ENCODE results near the gene SGIP1. TPM values are rescaled to one million over a fixed set of nuclear protein-coding genes. Genes with fewer than 3 reads are reported as not detected.

The SGIP1 gene
- total RNA-seq, 1 donor, result 180 TPM

DNA sequence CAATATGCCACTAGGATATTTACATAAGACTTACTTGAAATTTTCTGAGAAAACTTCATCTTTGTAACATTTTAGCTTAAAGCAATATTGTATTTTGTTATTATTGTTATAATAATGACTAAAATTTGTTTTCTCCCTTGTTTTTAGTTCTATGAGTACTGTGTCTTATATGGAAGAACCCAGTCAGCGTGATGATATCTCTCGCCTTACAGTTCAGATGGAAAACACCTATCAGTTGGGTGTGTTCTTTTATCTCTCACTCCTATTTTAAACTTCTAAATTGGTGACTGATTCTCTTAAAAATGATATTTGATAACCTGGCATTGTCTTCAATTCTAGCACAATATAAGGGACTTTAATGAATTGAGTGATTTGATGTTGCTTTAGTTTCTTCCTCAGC, 236.3 kb downstream of the SGIP1 start:
- TF ChIP-seq, protein P1, sequence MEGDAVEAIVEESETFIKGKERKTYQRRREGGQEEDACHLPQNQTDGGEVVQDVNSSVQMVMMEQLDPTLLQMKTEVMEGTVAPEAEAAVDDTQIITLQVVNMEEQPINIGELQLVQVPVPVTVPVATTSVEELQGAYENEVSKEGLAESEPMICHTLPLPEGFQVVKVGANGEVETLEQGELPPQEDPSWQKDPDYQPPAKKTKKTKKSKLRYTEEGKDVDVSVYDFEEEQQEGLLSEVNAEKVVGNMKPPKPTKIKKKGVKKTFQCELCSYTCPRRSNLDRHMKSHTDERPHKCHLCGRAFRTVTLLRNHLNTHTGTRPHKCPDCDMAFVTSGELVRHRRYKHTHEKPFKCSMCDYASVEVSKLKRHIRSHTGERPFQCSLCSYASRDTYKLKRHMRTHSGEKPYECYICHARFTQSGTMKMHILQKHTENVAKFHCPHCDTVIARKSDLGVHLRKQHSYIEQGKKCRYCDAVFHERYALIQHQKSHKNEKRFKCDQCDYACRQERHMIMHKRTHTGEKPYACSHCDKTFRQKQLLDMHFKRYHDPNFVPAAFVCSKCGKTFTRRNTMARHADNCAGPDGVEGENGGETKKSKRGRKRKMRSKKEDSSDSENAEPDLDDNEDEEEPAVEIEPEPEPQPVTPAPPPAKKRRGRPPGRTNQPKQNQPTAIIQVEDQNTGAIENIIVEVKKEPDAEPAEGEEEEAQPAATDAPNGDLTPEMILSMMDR (IDR thresholded peaks at IDR 0.05; ENCODE audit: insufficient read depth, low read depth, low read length), result no peak
- H3K4me3 ChIP-seq (ENCODE audit: low read depth, low read length), result no peak overlapping the region
- DNase-seq (ENCODE audit: low read depth), result no peak

DNA sequence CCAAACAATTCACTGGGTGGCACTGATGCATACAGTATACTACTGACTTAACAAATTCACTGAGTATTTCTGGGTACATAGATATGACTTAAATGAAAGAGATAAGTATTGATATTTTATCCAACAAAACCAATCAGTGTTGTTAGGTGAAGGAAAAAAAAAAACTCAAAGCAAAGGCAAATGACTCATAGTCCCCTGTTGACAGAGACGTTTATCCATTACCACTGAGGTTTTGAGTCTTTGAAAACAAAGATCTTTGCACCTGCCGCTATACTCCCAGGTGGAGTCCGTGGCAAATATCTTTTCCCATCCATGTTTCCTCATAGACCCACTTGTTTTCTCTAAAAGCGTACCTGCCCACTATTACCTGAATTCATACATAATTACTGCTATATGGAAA, 236.7 kb downstream of the SGIP1 start:
- no peak overlapping the region for H3K4me3 ChIP-seq (ENCODE audit: low read depth, low read length)
- TF ChIP-seq, protein P1 (IDR thresholded peaks at IDR 0.05; ENCODE audit: insufficient read depth, low read depth, low read length), result no peak
- no peak for DNase-seq (ENCODE audit: low read depth)

DNA sequence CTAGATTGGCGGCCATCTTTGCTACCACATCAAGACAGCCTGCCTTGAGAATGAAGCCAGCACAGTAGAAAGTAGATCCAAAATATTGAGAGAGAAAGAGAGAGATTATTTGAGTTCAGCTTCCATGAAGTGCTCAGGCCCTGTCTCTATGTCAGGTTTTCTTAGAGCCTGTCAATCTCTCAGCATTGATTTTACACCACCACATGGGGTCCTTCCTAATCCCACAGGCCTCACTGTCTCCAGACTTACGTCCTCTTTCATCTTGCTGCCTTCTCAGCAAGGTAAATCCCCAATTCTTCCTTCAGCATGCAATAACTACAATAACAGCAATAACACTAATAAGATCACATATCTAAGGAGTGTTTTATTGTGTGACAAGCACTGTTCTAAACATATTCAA, 239.3 kb downstream of the SGIP1 start:
- TF ChIP-seq, protein P1 (IDR thresholded peaks at IDR 0.05; ENCODE audit: insufficient read depth, low read depth, low read length), result no peak
- no peak overlapping the region for H3K4me3 ChIP-seq (ENCODE audit: low read depth, low read length)

DNA sequence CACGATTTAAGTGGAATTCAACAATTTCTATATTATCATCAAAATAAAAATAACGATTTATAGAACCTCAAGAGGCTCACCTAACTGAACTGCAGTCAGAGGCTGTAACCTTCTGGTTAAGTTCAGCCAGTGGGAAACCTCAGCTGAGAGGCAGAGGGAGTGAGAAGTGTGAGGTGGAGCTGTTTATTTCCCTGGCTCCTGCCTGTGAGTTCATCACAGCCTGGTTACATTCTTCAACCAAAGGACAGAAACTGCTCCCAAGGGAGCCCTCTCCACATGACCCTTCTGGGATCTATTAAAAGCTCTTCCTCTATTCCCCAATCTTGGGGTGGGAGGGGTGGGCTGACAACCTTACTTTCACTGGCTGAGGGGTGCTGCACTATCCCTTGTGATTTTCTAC, 240.5 kb downstream of the SGIP1 start:
- no peak overlapping the region for H3K4me3 ChIP-seq (ENCODE audit: low read depth, low read length)
- TF ChIP-seq, protein P1 (IDR thresholded peaks at IDR 0.05; ENCODE audit: insufficient read depth, low read depth, low read length), result no peak
- no peak for DNase-seq (ENCODE audit: low read depth)

More for the DNA sequence above, 239.3 kb downstream of the SGIP1 start:
- DNase-seq (ENCODE audit: low read depth), result no peak

DNA sequence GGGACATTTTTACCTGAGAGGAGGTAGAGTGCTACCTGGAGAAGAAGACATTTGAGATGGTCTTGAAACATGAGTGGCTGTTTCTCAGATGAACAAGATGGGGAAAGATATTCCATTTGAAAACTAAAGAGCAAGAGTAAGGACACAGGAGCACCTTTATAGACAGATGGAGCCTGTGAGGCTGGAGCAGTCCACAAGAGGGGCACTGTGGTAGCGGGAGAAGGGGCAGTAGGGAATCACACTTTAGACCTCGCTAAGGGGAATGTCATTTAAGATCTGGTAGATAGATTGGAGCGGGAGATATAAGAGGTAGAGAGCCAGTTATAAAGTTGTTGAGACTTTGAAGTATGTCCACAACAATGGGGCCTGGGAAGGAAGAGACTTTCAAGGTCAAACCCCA, 241.7 kb downstream of the SGIP1 start:
- TF ChIP-seq, protein P1 (IDR thresholded peaks at IDR 0.05; ENCODE audit: insufficient read depth, low read depth, low read length), result no peak

DNA sequence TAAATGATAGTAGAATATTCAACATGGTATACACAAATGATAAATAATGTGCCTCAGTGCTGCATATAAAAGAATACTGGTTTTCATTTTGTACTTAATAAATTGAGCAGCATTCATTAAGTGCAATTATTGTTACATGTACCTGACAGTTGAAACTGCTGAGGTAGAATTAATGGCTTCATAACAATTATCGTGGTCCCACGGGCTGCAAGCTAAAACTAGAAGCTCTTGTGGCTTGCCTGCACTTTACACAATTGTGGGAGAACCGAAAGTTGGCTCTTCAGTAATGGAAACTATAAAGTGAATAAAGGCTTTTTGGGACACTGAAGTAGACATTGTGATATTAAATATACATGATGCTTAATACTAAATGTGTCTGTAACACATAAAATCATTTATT, 243.9 kb downstream of the SGIP1 start:
- H3K4me3 ChIP-seq (ENCODE audit: low read depth, low read length), result no peak overlapping the region
- TF ChIP-seq, protein P1 (IDR thresholded peaks at IDR 0.05; ENCODE audit: insufficient read depth, low read depth, low read length), result no peak

More for the DNA sequence above, 241.7 kb downstream of the SGIP1 start:
- no peak overlapping the region for H3K4me3 ChIP-seq (ENCODE audit: low read depth, low read length)
- DNase-seq (ENCODE audit: low read depth), result no peak

DNA sequence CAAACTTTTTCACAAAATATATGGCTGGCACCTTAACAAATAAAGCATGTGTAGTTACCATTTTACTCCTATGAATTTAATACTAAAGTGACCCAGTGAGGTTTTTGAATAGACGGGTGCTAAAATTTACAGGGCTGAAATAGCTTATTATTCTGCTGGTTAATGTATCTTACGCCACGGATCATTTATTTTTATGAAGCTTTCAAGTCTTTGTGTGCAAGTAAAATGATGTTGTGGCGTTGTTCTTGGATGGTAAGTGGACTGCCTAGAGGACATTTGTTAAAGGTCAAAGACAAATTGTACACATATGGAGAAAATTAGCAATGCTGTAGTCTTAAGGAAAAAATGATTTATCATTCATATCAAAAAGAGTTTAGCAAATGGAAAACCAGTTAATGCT, 244.3 kb downstream of the SGIP1 start:
- DNase-seq (ENCODE audit: low read depth), result peak; percentile 4
- no peak overlapping the region for H3K4me3 ChIP-seq (ENCODE audit: low read depth, low read length)
- TF ChIP-seq, protein P1 (IDR thresholded peaks at IDR 0.05; ENCODE audit: insufficient read depth, low read depth, low read length), result no peak

More for the DNA sequence above, 243.9 kb downstream of the SGIP1 start:
- DNase-seq (ENCODE audit: low read depth), result no peak
